ENCODE results near the gene TTC34. TPM values are rescaled to one million over a fixed set of nuclear protein-coding genes. Genes with fewer than 3 reads are reported as not detected.

The TTC34 gene
- total RNA-seq, 1 experiment from 2014 or later, result 1.3 TPM

GRCh38 chr1:2801046-2801445 lies 447 bp downstream of the TTC34 start:
- Histone ChIP-seq H3K4me1 (ENCODE audit: control insufficient read depth in 1 of 2, insufficient read depth in 2 of 2, low read length in 2 of 2) (0 out of 4 replicates have a peak, but pooled peaks cover 0 to 4% of the 10 kb centered on the region in 2 experiments), H3K4me3 (replicated peaks in 1 of 2; ENCODE audit: low read depth in 1 of 2, low read length in 2 of 2) (no peak overlapping the region), H3K36me3 (ENCODE audit: control insufficient read depth in 1 of 2, insufficient read depth in 2 of 2, low read length in 2 of 2) (no peaks in the 10 kb centered on the region), H3K9me2 (ENCODE audit: insufficient read depth) (no peaks in the 10 kb centered on the region), H3K4me2 (ENCODE audit: low read length) (no peak overlapping the region; the same call in 1 of the 2 replicates), H3K79me2 (ENCODE audit: insufficient read depth, low read length) (no peaks in the 10 kb centered on the region), H4K20me1 (ENCODE audit: insufficient read depth) (no peaks in the 10 kb centered on the region), H3K27ac (ENCODE audit: low read depth, low read length) (no peak overlapping the region), H3K9me3 (ENCODE audit: control insufficient read depth in 1 of 2, insufficient read depth in 1 of 2, low read depth in 1 of 2, low read length in 2 of 2) (no peaks in the 10 kb centered on the region), H3K27me3 (ENCODE audit: insufficient read depth, low read length) (no peaks in the 10 kb centered on the region), H3K9ac (ENCODE audit: low read length) (no peak overlapping the region), H2AFZ (ENCODE audit: low read depth, low read length, poor library complexity, severe bottlenecking) (no peak overlapping the region)
- RAD21 ChIA-PET (ENCODE audit: low non-redundant PET in 1 of 2, low total read pairs in 2 of 2, uncharacterized antibody in 2 of 2, unreplicated experiment in 2 of 2), result no interaction called here
- POLR2A ChIA-PET, result no interaction called here
- BruUV-seq (replicated peaks), result no TSS peak
- no peak for TF ChIP-seq ZFX (IDR thresholded peaks at IDR 0.05)
- intact Hi-C loops (cut with micrococcal nuclease), result loop anchor here (5.0 kb wide), 1 partner anchor 389 kb away; the partner anchor contains the start of gene PEX10
- CTCF ChIA-PET, result interaction anchor here (1.0 kb wide), 1 partner anchor 14 kb away, joined by 3 read pairs; no protein-coding TSS in a partner anchor
- DNase-seq (ENCODE audit: low read depth, low spot score) (no peak), ATAC-seq (no peak)

GRCh38 chr1:2800664-2801045 lies 838 bp downstream of the TTC34 start:
- no peak for DNase-seq (ENCODE audit: low read depth, low spot score)
- Histone ChIP-seq H3K4me1 (ENCODE audit: control insufficient read depth in 1 of 2, insufficient read depth in 2 of 2, low read length in 2 of 2) (0 out of 4 replicates have a peak, but pooled peaks cover 0 to 4% of the 10 kb centered on the region in 2 experiments), H3K9ac (ENCODE audit: low read length) (no peak overlapping the region), H4K20me1 (ENCODE audit: insufficient read depth) (no peaks in the 10 kb centered on the region), H3K79me2 (ENCODE audit: insufficient read depth, low read length) (no peaks in the 10 kb centered on the region), H3K4me2 (ENCODE audit: low read length) (no peak overlapping the region), H3K9me3 (ENCODE audit: control insufficient read depth in 1 of 2, insufficient read depth in 1 of 2, low read depth in 1 of 2, low read length in 2 of 2) (no peaks in the 10 kb centered on the region), H3K27me3 (ENCODE audit: insufficient read depth, low read length) (no peaks in the 10 kb centered on the region), H3K36me3 (ENCODE audit: control insufficient read depth in 1 of 2, insufficient read depth in 2 of 2, low read length in 2 of 2) (no peaks in the 10 kb centered on the region), H3K9me2 (ENCODE audit: insufficient read depth) (no peaks in the 10 kb centered on the region), H2AFZ (ENCODE audit: low read depth, low read length, poor library complexity, severe bottlenecking) (no peak overlapping the region), H3K27ac (ENCODE audit: low read depth, low read length) (no peak overlapping the region), H3K4me3 (replicated peaks in 1 of 2; ENCODE audit: low read depth in 1 of 2, low read length in 2 of 2) (no peak overlapping the region)
- BruUV-seq (replicated peaks), result no TSS peak
- intact Hi-C loops (cut with micrococcal nuclease), result loop anchor here (5.0 kb wide), 1 partner anchor 388 kb away; the partner anchor contains the start of gene PEX10
- ChIA-PET RAD21 (ENCODE audit: low non-redundant PET in 1 of 2, low total read pairs in 2 of 2, uncharacterized antibody in 2 of 2, unreplicated experiment in 2 of 2) (no interaction called here), POLR2A (no interaction called here), CTCF (interaction anchor here (1.0 to 1.4 kb wide), 2 partner anchors 14 to 606 kb away, joined by 3 read pairs; partner anchors contain the start of gene FAAP20)
- ATAC-seq, result no peak
- TF ChIP-seq REST (IDR thresholded peaks at IDR 0.05; ENCODE audit: low read depth), result no peak
- no peak for TF ChIP-seq POLR2AphosphoS5 (IDR thresholded peaks at IDR 0.05; ENCODE audit: low read depth, low read length)
